ENCODE measurements around the gene APOA4. TPM values are rescaled to one million over a fixed set of nuclear protein-coding genes. Genes with fewer than 3 reads are reported as not detected.

Gene APOA4
- total and polyA plus RNA-seq, 9 of the 15 experiments (the other 6 are each of a cell fraction or from before 2014, with no cell fraction given): 0.07 TPM; not detected in 8

DNA sequence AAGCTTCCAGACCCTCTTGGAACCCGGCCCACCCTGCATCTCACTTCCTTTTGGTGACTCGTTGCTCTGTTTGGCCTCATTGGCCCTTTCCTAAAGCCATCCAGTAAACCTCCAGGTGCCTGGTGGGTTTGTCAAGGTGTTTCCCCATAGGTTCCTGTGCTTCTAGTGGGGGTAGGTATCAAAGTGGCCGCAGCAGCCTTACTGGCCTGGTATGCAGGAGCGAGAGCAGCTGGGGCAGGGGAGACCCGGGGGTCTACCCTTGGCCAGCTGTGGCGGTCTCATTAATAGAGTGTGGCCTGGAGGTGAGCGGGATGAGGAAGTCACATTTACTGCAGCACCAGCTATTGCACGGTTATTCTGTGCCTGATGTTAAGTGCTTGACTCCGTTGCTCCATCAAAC lies 4.1 kb downstream of the APOA4 start:
- H3K4me1 ChIP-seq (replicated peaks in 1 of 2; ENCODE audit: control insufficient read depth in 2 of 2, insufficient read depth in 2 of 2, low read length in 2 of 2): peaks cover under 1 to 10% of the 10 kb centered on the region in 2 experiments; a peak in 2 of 5 replicates

More for the DNA sequence above, 4.1 kb downstream of the APOA4 start:
- no peak overlapping the region for H3K27ac ChIP-seq (ENCODE audit: extremely low read depth, low read depth, low read length)
- no peaks in the 10 kb centered on the region for H3K9me1 ChIP-seq (ENCODE audit: control insufficient read depth, insufficient read depth, low read length)
- H3K79me2 ChIP-seq (ENCODE audit: control insufficient read depth, insufficient read depth, low read length): no peaks in the 10 kb centered on the region
- WGBS (ENCODE audit: insufficient coverage, low coverage, missing lambda C conversion rate): 39% methylated on average over 7 of the region's 9 CpGs
- peaks cover 0 to 10% of the 10 kb centered on the region in 2 experiments; a peak in 1 of 5 replicates for H3K27me3 ChIP-seq (ENCODE audit: control insufficient read depth in 2 of 2, insufficient read depth in 2 of 2, low read length in 2 of 2)
- H3K9me3 ChIP-seq (replicated peaks; ENCODE audit: control insufficient read depth, insufficient read depth, low read depth, low read length): no peaks in the 10 kb centered on the region
- FAIRE-seq (no peak), DNase-seq (ENCODE audit: extremely low read depth in 1 of 4, low spot score in 3 of 4) (no peak), ATAC-seq (no peak)
- POLR2A ChIA-PET: no interaction called here
- intact Hi-C loops (cut with micrococcal nuclease): no loop called here
- H3K4me2 ChIP-seq (ENCODE audit: insufficient read depth, low read length): no peak overlapping the region
- CTCF ChIA-PET (ENCODE audit: low intra/inter-chr PET ratio): no interaction called here
- H3K9ac ChIP-seq (ENCODE audit: insufficient read depth in 1 of 2, low read depth in 2 of 2, low read length in 2 of 2): peak overlapping the region in 1 of 2 experiments; percentile 45; a peak in 1 of 4 replicates
- H3K36me3 ChIP-seq (ENCODE audit: control insufficient read depth, insufficient read depth, low read length): no peaks in the 10 kb centered on the region
- H4K20me1 ChIP-seq (replicated peaks; ENCODE audit: control insufficient read depth, insufficient read depth, low read length): no peaks in the 10 kb centered on the region
- TF ChIP-seq NCOA6 (IDR thresholded peaks at IDR 0.05) (no peak), ZNF785 (CRISPR knock-in tag; IDR thresholded peaks at IDR 0.05) (no peak), NFIC (IDR thresholded peaks at IDR 0.05) (no peak), ZNF444 (CRISPR knock-in tag; IDR thresholded peaks at IDR 0.05) (no peak), KLF6 (CRISPR knock-in tag; IDR thresholded peaks at IDR 0.05; ENCODE audit: borderline replicate concordance) (no peak), ZNF354B (CRISPR knock-in tag; IDR thresholded peaks at IDR 0.05) (no peak), ZNF668 (CRISPR knock-in tag; IDR thresholded peaks at IDR 0.05) (no peak), RBM39 (optimal IDR thresholded peaks at IDR 0.05; ENCODE audit: low read depth, low read length) (no peak), HDAC2 (IDR thresholded peaks at IDR 0.05) (no peak)
- TF ChIP-seq, protein P1, sequence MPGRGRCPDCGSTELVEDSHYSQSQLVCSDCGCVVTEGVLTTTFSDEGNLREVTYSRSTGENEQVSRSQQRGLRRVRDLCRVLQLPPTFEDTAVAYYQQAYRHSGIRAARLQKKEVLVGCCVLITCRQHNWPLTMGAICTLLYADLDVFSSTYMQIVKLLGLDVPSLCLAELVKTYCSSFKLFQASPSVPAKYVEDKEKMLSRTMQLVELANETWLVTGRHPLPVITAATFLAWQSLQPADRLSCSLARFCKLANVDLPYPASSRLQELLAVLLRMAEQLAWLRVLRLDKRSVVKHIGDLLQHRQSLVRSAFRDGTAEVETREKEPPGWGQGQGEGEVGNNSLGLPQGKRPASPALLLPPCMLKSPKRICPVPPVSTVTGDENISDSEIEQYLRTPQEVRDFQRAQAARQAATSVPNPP (IDR thresholded peaks at IDR 0.05; ENCODE audit: borderline replicate concordance, insufficient read depth, insufficient read length): no peak
- TF ChIP-seq, protein P2, sequence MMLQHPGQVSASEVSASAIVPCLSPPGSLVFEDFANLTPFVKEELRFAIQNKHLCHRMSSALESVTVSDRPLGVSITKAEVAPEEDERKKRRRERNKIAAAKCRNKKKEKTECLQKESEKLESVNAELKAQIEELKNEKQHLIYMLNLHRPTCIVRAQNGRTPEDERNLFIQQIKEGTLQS (IDR thresholded peaks at IDR 0.05): no peak
- TF ChIP-seq, protein P2 (CRISPR knock-in tag; conservative IDR thresholded peaks at IDR 0.05): no peak
- TF ChIP-seq, protein P3, sequence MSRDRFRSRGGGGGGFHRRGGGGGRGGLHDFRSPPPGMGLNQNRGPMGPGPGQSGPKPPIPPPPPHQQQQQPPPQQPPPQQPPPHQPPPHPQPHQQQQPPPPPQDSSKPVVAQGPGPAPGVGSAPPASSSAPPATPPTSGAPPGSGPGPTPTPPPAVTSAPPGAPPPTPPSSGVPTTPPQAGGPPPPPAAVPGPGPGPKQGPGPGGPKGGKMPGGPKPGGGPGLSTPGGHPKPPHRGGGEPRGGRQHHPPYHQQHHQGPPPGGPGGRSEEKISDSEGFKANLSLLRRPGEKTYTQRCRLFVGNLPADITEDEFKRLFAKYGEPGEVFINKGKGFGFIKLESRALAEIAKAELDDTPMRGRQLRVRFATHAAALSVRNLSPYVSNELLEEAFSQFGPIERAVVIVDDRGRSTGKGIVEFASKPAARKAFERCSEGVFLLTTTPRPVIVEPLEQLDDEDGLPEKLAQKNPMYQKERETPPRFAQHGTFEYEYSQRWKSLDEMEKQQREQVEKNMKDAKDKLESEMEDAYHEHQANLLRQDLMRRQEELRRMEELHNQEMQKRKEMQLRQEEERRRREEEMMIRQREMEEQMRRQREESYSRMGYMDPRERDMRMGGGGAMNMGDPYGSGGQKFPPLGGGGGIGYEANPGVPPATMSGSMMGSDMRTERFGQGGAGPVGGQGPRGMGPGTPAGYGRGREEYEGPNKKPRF (IDR thresholded peaks at IDR 0.05; ENCODE audit: low read depth, low read length): no peak
- H2AFZ ChIP-seq (ENCODE audit: low read depth, low read length): no peak overlapping the region
- no TSS peak for BruUV-seq (replicated peaks)
- H3K4me3 ChIP-seq: no peak overlapping the region
- in situ Hi-C loops (cut with MboI): no loop called here
